ENCODE data around the gene DDX56. TPM values are rescaled to one million over a fixed set of nuclear protein-coding genes. Genes with fewer than 3 reads are reported as not detected.
A peak's percentile ranks its signal among the peaks of the same experiment; 100 is the strongest.

Gene DDX56
- total and polyA plus RNA-seq, 2 of the 13 experiments (the other 11 are each of a cell fraction or from before 2014, with no cell fraction given) = 82.6 to 120 TPM

DNA sequence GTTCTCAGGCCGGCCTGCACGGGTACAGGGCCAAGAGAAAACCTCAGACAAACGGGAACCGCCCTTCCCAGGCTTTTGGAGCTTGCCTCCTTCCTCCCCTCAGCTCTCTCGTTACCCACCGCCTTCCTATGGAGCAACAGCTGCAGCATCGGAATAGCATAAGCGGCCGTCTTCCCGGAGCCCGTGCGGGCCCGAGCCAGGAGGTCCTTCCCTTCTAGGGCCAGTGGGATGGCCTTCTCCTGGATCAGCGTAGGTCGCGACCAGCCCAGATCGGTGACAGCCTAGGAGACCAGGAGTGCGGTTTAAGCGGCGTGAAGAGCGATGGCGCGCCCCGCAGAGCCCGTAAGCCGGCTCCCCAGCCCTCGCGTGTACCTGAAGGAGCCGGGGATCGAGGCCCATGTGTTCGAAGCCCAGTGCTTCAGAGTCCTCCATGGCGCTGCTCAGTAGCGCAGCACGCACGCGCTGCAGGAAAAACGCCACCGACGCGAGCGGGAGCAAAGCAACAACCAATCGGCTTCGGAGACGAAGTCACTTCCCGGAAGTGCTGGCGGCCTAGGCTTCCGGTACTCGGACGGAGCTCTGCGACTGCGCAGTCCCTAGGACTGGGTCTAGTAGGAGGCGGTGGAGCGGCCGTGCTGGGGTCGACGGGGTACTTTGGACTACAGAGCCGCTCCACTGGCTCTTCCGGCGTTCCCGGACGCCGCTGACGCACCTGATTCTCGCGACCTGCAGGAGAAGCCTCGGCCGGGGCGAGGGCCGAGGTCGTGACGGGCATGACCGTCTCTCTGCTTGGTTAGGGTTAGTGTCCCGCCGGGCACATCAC, at the start of gene DDX56 (continued):
- TF ChIP-seq ZNF558 (CRISPR knock-in tag; IDR thresholded peaks at IDR 0.05; ENCODE audit: borderline replicate concordance) = no peak; the same call in 1 of the 2 replicates
- peak; percentile 87; the same call in 1 of the 2 replicates for TF ChIP-seq ZNF691 (CRISPR knock-in tag; IDR thresholded peaks at IDR 0.05; ENCODE audit: borderline replicate concordance, low read depth)
- TF ChIP-seq, protein P1, sequence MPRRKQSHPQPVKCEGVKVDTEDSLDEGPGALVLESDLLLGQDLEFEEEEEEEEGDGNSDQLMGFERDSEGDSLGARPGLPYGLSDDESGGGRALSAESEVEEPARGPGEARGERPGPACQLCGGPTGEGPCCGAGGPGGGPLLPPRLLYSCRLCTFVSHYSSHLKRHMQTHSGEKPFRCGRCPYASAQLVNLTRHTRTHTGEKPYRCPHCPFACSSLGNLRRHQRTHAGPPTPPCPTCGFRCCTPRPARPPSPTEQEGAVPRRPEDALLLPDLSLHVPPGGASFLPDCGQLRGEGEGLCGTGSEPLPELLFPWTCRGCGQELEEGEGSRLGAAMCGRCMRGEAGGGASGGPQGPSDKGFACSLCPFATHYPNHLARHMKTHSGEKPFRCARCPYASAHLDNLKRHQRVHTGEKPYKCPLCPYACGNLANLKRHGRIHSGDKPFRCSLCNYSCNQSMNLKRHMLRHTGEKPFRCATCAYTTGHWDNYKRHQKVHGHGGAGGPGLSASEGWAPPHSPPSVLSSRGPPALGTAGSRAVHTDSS (CRISPR knock-in tag; conservative IDR thresholded peaks at IDR 0.05) = no peak
- peak; percentile 92 for TF ChIP-seq THAP11 (CRISPR knock-in tag; IDR thresholded peaks at IDR 0.05)
- TF ChIP-seq, protein P2, sequence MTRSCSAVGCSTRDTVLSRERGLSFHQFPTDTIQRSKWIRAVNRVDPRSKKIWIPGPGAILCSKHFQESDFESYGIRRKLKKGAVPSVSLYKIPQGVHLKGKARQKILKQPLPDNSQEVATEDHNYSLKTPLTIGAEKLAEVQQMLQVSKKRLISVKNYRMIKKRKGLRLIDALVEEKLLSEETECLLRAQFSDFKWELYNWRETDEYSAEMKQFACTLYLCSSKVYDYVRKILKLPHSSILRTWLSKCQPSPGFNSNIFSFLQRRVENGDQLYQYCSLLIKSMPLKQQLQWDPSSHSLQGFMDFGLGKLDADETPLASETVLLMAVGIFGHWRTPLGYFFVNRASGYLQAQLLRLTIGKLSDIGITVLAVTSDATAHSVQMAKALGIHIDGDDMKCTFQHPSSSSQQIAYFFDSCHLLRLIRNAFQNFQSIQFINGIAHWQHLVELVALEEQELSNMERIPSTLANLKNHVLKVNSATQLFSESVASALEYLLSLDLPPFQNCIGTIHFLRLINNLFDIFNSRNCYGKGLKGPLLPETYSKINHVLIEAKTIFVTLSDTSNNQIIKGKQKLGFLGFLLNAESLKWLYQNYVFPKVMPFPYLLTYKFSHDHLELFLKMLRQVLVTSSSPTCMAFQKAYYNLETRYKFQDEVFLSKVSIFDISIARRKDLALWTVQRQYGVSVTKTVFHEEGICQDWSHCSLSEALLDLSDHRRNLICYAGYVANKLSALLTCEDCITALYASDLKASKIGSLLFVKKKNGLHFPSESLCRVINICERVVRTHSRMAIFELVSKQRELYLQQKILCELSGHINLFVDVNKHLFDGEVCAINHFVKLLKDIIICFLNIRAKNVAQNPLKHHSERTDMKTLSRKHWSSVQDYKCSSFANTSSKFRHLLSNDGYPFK (CRISPR knock-in tag; IDR thresholded peaks at IDR 0.05; ENCODE audit: borderline replicate concordance) = peak; percentile 94
- peak; percentile 89 for TF ChIP-seq WIZ (CRISPR knock-in tag; IDR thresholded peaks at IDR 0.05)
- peak; percentile 25; the same call in 1 of the 2 replicates for TF ChIP-seq ZKSCAN8 (CRISPR knock-in tag; IDR thresholded peaks at IDR 0.05; ENCODE audit: borderline replicate concordance)
- peak; percentile 96 for TF ChIP-seq SRY (CRISPR knock-in tag; IDR thresholded peaks at IDR 0.05)
- TF ChIP-seq ZNF737 (CRISPR knock-in tag; IDR thresholded peaks at IDR 0.05; ENCODE audit: borderline replicate concordance) = peak; percentile 2; the same call in 1 of the 2 replicates
- TF ChIP-seq, protein P3, sequence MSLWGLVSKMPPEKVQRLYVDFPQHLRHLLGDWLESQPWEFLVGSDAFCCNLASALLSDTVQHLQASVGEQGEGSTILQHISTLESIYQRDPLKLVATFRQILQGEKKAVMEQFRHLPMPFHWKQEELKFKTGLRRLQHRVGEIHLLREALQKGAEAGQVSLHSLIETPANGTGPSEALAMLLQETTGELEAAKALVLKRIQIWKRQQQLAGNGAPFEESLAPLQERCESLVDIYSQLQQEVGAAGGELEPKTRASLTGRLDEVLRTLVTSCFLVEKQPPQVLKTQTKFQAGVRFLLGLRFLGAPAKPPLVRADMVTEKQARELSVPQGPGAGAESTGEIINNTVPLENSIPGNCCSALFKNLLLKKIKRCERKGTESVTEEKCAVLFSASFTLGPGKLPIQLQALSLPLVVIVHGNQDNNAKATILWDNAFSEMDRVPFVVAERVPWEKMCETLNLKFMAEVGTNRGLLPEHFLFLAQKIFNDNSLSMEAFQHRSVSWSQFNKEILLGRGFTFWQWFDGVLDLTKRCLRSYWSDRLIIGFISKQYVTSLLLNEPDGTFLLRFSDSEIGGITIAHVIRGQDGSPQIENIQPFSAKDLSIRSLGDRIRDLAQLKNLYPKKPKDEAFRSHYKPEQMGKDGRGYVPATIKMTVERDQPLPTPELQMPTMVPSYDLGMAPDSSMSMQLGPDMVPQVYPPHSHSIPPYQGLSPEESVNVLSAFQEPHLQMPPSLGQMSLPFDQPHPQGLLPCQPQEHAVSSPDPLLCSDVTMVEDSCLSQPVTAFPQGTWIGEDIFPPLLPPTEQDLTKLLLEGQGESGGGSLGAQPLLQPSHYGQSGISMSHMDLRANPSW (CRISPR knock-in tag; IDR thresholded peaks at IDR 0.05; ENCODE audit: borderline replicate concordance) = no peak; the same call in 1 of the 2 replicates
- TF ChIP-seq ZFP36 (IDR thresholded peaks at IDR 0.05; ENCODE audit: borderline replicate concordance, low read depth, low read length, partially characterized antibody) = no peak
- TF ChIP-seq MTF1 (CRISPR knock-in tag; IDR thresholded peaks at IDR 0.05) = peak; percentile 92; the same call in 1 of the 2 replicates
- peak; percentile 77 for TF ChIP-seq THRA (CRISPR knock-in tag; IDR thresholded peaks at IDR 0.05; ENCODE audit: borderline replicate concordance)
- peak; percentile 80 for TF ChIP-seq IRF2 (CRISPR knock-in tag; IDR thresholded peaks at IDR 0.05)
- TF ChIP-seq, protein P4, sequence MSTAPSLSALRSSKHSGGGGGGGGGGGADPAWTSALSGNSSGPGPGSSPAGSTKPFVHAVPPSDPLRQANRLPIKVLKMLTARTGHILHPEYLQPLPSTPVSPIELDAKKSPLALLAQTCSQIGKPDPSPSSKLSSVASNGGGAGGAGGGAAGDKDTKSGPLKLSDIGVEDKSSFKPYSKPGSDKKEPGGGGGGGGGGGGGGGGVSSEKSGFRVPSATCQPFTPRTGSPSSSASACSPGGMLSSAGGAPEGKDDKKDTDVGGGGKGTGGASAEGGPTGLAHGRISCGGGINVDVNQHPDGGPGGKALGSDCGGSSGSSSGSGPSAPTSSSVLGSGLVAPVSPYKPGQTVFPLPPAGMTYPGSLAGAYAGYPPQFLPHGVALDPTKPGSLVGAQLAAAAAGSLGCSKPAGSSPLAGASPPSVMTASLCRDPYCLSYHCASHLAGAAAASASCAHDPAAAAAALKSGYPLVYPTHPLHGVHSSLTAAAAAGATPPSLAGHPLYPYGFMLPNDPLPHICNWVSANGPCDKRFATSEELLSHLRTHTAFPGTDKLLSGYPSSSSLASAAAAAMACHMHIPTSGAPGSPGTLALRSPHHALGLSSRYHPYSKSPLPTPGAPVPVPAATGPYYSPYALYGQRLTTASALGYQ (CRISPR knock-in tag; IDR thresholded peaks at IDR 0.05) = peak; percentile 85
- peak; percentile 98 for TF ChIP-seq MYC (CRISPR knock-in tag; IDR thresholded peaks at IDR 0.05; ENCODE audit: borderline replicate concordance)

Data from HepG2 (cell line).